ENCODE results near the gene RAB42. TPM values are rescaled to one million over a fixed set of nuclear protein-coding genes. Genes with fewer than 3 reads are reported as not detected.

RAB42 gene
- total and polyA plus RNA-seq, 2 of the 8 experiments (the other 6 are each of a cell fraction or from before 2014, with no cell fraction given): 12.5 to 16.6 TPM

DNA sequence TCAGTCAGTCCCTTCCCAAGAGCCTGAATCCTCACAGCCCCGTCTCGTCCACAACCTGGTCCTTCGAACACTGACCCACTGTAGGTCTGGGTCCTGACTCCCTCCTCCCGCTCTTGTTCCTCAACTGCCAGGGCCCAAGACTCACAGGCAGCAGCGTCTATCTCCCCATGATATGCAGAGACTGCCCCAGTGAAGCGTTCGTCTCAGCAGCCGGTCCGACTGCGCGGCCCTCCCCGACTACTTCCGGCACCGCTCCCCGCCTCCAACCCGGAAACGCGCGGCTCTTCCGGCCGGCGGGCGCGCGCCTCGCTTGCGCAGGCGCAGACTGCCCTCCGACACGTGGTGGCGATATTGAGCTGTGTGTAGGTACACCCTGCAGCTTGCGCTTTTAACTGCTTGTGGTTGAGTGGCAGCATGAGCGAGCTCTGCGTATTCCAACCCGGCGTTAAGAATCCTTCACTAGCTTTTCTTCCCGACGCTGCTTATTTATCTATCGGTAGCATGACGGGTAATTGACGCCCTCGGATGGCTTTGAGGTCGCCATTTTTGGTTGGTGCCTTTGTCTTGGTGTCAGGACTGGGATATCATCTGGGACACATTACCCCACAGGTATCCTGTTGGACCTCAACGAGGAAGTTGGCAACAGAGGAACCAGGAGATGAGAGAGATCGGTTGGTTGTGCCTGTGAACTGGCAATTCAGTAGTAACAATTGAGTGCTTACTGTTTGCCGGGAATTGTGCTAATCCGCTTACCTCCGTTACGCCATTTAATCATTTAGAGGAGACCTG lies 51.0 kb downstream of the RAB42 start, which contains the start of gene TAF12 (continued):
- TF ChIP-seq CTBP2 (IDR thresholded peaks at IDR 0.05; ENCODE audit: borderline replicate concordance, insufficient read depth, insufficient read length, low read length) (no peak), TCF12 (IDR thresholded peaks at IDR 0.05; ENCODE audit: low read depth, low read length) (no peak), PHF8 (conservative IDR thresholded peaks at IDR 0.05; ENCODE audit: low read depth, low read length) (peak; percentile 96), SP4 (IDR thresholded peaks at IDR 0.05; ENCODE audit: low read length) (0 out of 2 replicates have a peak, but pooled peaks have one; percentile 59), ASH2L (IDR thresholded peaks at IDR 0.05; ENCODE audit: low read length) (peak; percentile 88)
- TF ChIP-seq, protein P1, sequence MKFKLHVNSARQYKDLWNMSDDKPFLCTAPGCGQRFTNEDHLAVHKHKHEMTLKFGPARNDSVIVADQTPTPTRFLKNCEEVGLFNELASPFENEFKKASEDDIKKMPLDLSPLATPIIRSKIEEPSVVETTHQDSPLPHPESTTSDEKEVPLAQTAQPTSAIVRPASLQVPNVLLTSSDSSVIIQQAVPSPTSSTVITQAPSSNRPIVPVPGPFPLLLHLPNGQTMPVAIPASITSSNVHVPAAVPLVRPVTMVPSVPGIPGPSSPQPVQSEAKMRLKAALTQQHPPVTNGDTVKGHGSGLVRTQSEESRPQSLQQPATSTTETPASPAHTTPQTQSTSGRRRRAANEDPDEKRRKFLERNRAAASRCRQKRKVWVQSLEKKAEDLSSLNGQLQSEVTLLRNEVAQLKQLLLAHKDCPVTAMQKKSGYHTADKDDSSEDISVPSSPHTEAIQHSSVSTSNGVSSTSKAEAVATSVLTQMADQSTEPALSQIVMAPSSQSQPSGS (IDR thresholded peaks at IDR 0.05; ENCODE audit: low read length): 0 out of 2 replicates have a peak, but pooled peaks have one; percentile 48
- TF ChIP-seq, protein P2, sequence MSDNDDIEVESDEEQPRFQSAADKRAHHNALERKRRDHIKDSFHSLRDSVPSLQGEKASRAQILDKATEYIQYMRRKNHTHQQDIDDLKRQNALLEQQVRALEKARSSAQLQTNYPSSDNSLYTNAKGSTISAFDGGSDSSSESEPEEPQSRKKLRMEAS (IDR thresholded peaks at IDR 0.05): peak; percentile 96
